ENCODE data around the gene PHACTR3. TPM values are rescaled to one million over a fixed set of nuclear protein-coding genes. Genes with fewer than 3 reads are reported as not detected.

PHACTR3 gene
- polyA plus RNA-seq, 1 donor (not counting 4 experiments of a cell fraction or from before 2014, with no cell fraction given): 2.6 TPM

DNA sequence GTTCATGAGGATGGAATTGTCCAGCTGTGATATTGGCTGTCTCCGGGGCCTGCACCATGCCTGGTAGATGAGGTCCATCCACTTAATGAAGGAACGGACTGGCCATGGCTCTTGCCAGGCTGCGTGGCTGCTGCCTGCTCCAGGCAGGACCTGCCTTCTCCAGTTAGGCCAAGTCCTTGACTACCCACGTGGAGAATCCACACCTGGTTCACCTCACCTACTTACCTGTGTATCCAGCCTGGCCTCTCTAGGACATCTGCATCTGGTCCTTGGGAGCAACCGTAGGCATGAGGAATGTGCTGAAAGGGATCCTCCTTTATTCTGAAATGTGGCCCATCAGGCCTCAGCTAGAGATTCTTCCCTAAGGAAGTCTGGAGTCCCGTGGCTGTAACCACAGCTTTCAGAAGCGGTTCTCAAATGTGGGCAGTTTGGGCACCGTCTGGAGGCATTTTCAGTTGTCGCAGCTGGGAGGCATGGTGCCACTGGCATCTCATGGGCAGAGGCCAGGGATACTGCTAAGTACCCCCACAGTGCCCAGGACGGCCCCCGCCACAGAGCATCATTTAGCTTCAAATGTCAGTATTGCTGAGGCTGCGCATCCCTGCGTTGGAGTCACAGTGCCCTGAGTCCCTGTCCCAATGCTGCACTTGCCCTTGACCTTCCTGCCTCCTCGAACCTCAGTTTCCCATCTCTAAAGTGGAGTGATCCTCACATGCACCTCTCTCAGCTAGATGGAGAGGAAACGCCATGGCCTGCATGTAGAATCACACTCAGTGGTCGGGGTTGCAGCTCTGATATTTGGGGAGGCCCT is 67.5 kb downstream of the PHACTR3 start:
- DNase-seq (ENCODE audit: low read depth, low spot score) (no peak), FAIRE-seq (no peak)
- no peak overlapping the region for H2AFZ ChIP-seq (ENCODE audit: control insufficient read depth, low read length)
- H3K27me3 ChIP-seq (ENCODE audit: control insufficient read depth, extremely low read depth, insufficient read depth, low read length): peaks cover under 1% of the 10 kb centered on the region
- H3K9me3 ChIP-seq (ENCODE audit: control insufficient read depth, low read depth, low read length): no peaks in the 10 kb centered on the region
- no peak overlapping the region for H3K9ac ChIP-seq (ENCODE audit: control insufficient read depth, extremely low read depth, insufficient read depth, low read length)
- H3K4me2 ChIP-seq (ENCODE audit: control insufficient read depth, extremely low read depth, insufficient read depth, low read depth, low read length): no peak overlapping the region
- no peaks in the 10 kb centered on the region for H3K36me3 ChIP-seq (ENCODE audit: control insufficient read depth in 2 of 2, extremely low read depth in 1 of 2, insufficient read depth in 2 of 2, low read length in 2 of 2)
- H3K4me1 ChIP-seq (ENCODE audit: control insufficient read depth, extremely low read depth, insufficient read depth, low read length): no peaks in the 10 kb centered on the region
- H3K4me3 ChIP-seq (ENCODE audit: control insufficient read depth in 2 of 3, extremely low read depth in 1 of 3, insufficient read depth in 2 of 3, low read depth in 1 of 3, low read length in 3 of 3): no peak overlapping the region
- no peaks in the 10 kb centered on the region for H3K79me2 ChIP-seq (ENCODE audit: control insufficient read depth, insufficient read depth, low read length)
- H3K9me1 ChIP-seq (ENCODE audit: control insufficient read depth, extremely low read depth, insufficient read depth, low read length): no peaks in the 10 kb centered on the region
- dilution Hi-C loops (cut with MboI; ENCODE audit: extremely low pct_ligation_motif_present, low sequenced_read_pairs): no loop called here
- TF ChIP-seq EZH2 (IDR thresholded peaks at IDR 0.05; ENCODE audit: low read length): no peak
- no peak for TF ChIP-seq CTCF (optimal IDR thresholded peaks at IDR 0.05 in 1 of 3, IDR thresholded peaks at IDR 0.05 in 1 of 3, conservative IDR thresholded peaks at IDR 0.05 in 1 of 3; ENCODE audit: extremely low read depth in 1 of 3, insufficient read depth in 2 of 3, low read length in 3 of 3)
- no peaks in the 10 kb centered on the region for H4K20me1 ChIP-seq (ENCODE audit: control insufficient read depth, extremely low read depth, insufficient read depth, low read length)
- H3K27ac ChIP-seq (ENCODE audit: control insufficient read depth, insufficient read depth, low read length): no peak overlapping the region

- Histone ChIP-seq H4K20me1 (ENCODE audit: control insufficient read depth, extremely low read depth, insufficient read depth, low read length) (no peaks in the 10 kb centered on the region), H2AFZ (ENCODE audit: control insufficient read depth, low read length) (no peak overlapping the region)
- no peak for FAIRE-seq
Measured at GRCh38 chr20:59672576-59672975, 68.2 kb downstream of the PHACTR3 start.

More at GRCh38 chr20:59672576-59672975, 68.2 kb downstream of the PHACTR3 start:
- Histone ChIP-seq H3K4me3 (ENCODE audit: control insufficient read depth in 2 of 3, extremely low read depth in 1 of 3, insufficient read depth in 2 of 3, low read depth in 1 of 3, low read length in 3 of 3) (no peak overlapping the region), H3K9me1 (ENCODE audit: control insufficient read depth, extremely low read depth, insufficient read depth, low read length) (no peaks in the 10 kb centered on the region), H3K9me3 (ENCODE audit: control insufficient read depth, low read depth, low read length) (no peaks in the 10 kb centered on the region), H3K4me2 (ENCODE audit: control insufficient read depth, extremely low read depth, insufficient read depth, low read depth, low read length) (no peak overlapping the region), H3K27ac (ENCODE audit: control insufficient read depth, insufficient read depth, low read length) (no peak overlapping the region), H3K36me3 (ENCODE audit: control insufficient read depth in 2 of 2, extremely low read depth in 1 of 2, insufficient read depth in 2 of 2, low read length in 2 of 2) (no peaks in the 10 kb centered on the region), H3K4me1 (ENCODE audit: control insufficient read depth, extremely low read depth, insufficient read depth, low read length) (no peaks in the 10 kb centered on the region), H3K9ac (ENCODE audit: control insufficient read depth, extremely low read depth, insufficient read depth, low read length) (no peak overlapping the region), H3K79me2 (ENCODE audit: control insufficient read depth, insufficient read depth, low read length) (no peaks in the 10 kb centered on the region), H3K27me3 (ENCODE audit: control insufficient read depth, extremely low read depth, insufficient read depth, low read length) (peaks cover 4% of the 10 kb centered on the region)
- no peak for DNase-seq (ENCODE audit: low read depth, low spot score)
- dilution Hi-C loops (cut with MboI; ENCODE audit: extremely low pct_ligation_motif_present, low sequenced_read_pairs): no loop called here
- TF ChIP-seq EZH2 (IDR thresholded peaks at IDR 0.05; ENCODE audit: low read length): no peak
- no peak for TF ChIP-seq CTCF (optimal IDR thresholded peaks at IDR 0.05 in 1 of 3, IDR thresholded peaks at IDR 0.05 in 1 of 3, conservative IDR thresholded peaks at IDR 0.05 in 1 of 3; ENCODE audit: extremely low read depth in 1 of 3, insufficient read depth in 2 of 3, low read length in 3 of 3)
